PC-9 (cell line): ENCODE results near the gene RUNX2. TPM values are rescaled to one million over a fixed set of nuclear protein-coding genes. Genes with fewer than 3 reads are reported as not detected.
"Not testable (repeated sequence)": the region's sequence is repeated elsewhere in the genome, so short reads cannot be mapped to it uniquely, and the experiment has no call there.

Experiments used
- BruUV-seq: library from RNA; stranded (reverse); fragments of 400-500 nt; replicated peaks from 2 replicates; lab custom pipeline; 2021; lab: Mats Ljungman, UMichigan
- CTCF ChIA-PET: fragments of 300-600 bp; sonication (Branson Sonifier 250); formaldehyde crosslinking; loops from one replicate; lab custom pipeline; 2022; ENCODE audit warnings: antibody characterized with exemption; lab: Charles Lee
- POLR2A ChIA-PET: fragments of 300-600 bp; sonication (Branson Sonifier 250); formaldehyde crosslinking; loops from one replicate; lab custom pipeline; 2022; ENCODE audit warnings: antibody characterized with exemption; ENCODE audit not compliant: unreplicated experiment; lab: Charles Lee
- DNase-seq, 2 experiments: peaks; one replicate each; pipeline versions ENCODE4 v3.0.0 to v3.0.0-alpha.2; 2015 to 2022; ENCODE audit warnings: mixed read lengths in 1 of 2
- H2AFZ ChIP-seq: fragments of 200-600 bp; sonication (generic); 2 replicates; pipeline ENCODE4 v1.8.1; 2017; ENCODE audit warnings: antibody characterized with exemption
- H3F3A ChIP-seq: fragments of 200-600 bp; sonication (generic); 2 replicates; pipeline ENCODE4 v1.8.1; 2017; ENCODE audit warnings: antibody characterized with exemption, mild to moderate bottlenecking, low read depth; ENCODE audit not compliant: insufficient read depth
- H3K27ac ChIP-seq: fragments of 200-600 bp; sonication (generic); 2 replicates; pipeline ENCODE4 v1.6.1; 2016; ENCODE audit warnings: mixed run types
- H3K27me3 ChIP-seq: fragments of 200-600 bp; sonication (generic); 2 replicates; pipeline ENCODE4 v1.6.1; 2016; ENCODE audit warnings: low read depth, mixed run types; ENCODE audit not compliant: insufficient read depth
- H3K36me3 ChIP-seq: fragments of 200-600 bp; sonication (generic); 2 replicates; pipeline ENCODE4 v1.6.1; 2016; ENCODE audit warnings: low read depth, mixed run types
- H3K4me1 ChIP-seq: fragments of 200-600 bp; sonication (generic); replicated peaks from 2 replicates; pipeline ENCODE4 v1.6.1; 2016; ENCODE audit warnings: mixed run types; ENCODE audit not compliant: insufficient read depth
- H3K4me2 ChIP-seq: fragments of 200-600 bp; sonication (generic); 2 replicates; pipeline ENCODE4 v1.6.1; 2017; ENCODE audit warnings: mixed run types
- H3K4me3 ChIP-seq: fragments of 200-600 bp; sonication (generic); 2 replicates; pipeline ENCODE4 v1.6.1; 2016; ENCODE audit warnings: mixed run types
- H3K79me2 ChIP-seq: fragments of 200-600 bp; sonication (generic); 2 replicates; pipeline ENCODE4 v1.6.1; 2017; ENCODE audit warnings: low read depth, mixed run types
- H3K9me2 ChIP-seq: fragments of 200-600 bp; sonication (generic); 2 replicates; pipeline ENCODE4 v1.8.1; 2017; ENCODE audit warnings: mild to moderate bottlenecking; ENCODE audit not compliant: insufficient read depth
- H3K9me3 ChIP-seq: fragments of 200-600 bp; sonication (generic); 2 replicates; pipeline ENCODE4 v1.8.1; 2016; ENCODE audit warnings: low read depth; ENCODE audit not compliant: insufficient read depth
- H4K20me1 ChIP-seq: fragments of 200-600 bp; sonication (generic); 2 replicates; pipeline ENCODE4 v1.8.1; 2017; ENCODE audit not compliant: insufficient read depth
- EZH2 ChIP-seq: fragments of 200-600 bp; sonication (generic); IDR thresholded peaks from 2 replicates; pipeline ENCODE4 v1.8.0; 2017; ENCODE audit warnings: antibody characterized with exemption, low read depth
- intact Hi-C: fragments of 100-400 bp; cut with micrococcal nuclease; formaldehyde crosslinking; loops from one replicate; pipeline ENCODE4 v1.10.0; 2022; ENCODE audit not compliant: unreplicated experiment
- total RNA-seq: library from RNA; stranded (reverse); gene quantifications from 2 replicates; pipeline ENCODE4 v1.2.3, GENCODE V29; 2021
- TF ChIP-seq, protein P1 (sequence below): fragments of 200-600 bp; sonication (generic); conservative IDR thresholded peaks from 2 replicates; pipeline ENCODE4 v1.6.1; 2017; ENCODE audit warnings: mixed run types, antibody characterized with exemption, mild to moderate bottlenecking, moderate library complexity

RUNX2 gene
- total RNA-seq, 1 experiment from 2014 or later, result 12.5 TPM

DNA sequence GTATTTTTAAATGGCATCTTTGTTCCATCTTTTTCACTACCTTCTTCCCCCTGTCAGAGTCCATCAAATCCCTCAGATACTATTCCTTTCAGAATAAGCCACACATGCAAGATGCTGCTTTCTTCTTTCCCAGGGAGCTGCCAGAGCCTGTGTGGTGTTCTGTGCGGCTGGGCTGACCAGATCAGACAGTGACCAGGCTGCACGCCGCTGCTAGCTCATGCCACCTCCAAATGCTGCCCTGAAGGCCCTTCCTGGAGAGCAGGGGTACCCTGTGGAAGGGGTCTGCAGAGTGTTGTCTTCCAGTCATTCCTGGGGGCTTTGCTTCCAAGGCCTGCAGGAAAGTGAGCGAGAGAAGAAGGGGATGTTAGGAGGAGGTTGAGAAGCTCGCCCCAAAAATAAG lies 228.7 kb downstream of the RUNX2 start:
- BruUV-seq, result no TSS peak
- intact Hi-C loops, result no loop called here
- no peaks in the 10 kb centered on the region for H3K36me3 ChIP-seq
- no peaks in the 10 kb centered on the region for H3K27me3 ChIP-seq
- POLR2A ChIA-PET, result interaction anchor here (0.6 kb wide), 1 partner anchor 910 kb away, joined by 3 read pairs; no protein-coding TSS in a partner anchor
- no peaks in the 10 kb centered on the region for H3K79me2 ChIP-seq
- H3K9me2 ChIP-seq, result no peaks in the 10 kb centered on the region
- no peak overlapping the region for H3K27ac ChIP-seq
- no peaks in the 10 kb centered on the region for H3F3A ChIP-seq
- no peak overlapping the region for H2AFZ ChIP-seq
- H3K4me3 ChIP-seq, result no peak overlapping the region
- no peaks in the 10 kb centered on the region for H3K9me3 ChIP-seq
- H4K20me1 ChIP-seq, result no peaks in the 10 kb centered on the region
- TF ChIP-seq EZH2, result no peak
- TF ChIP-seq, protein P1, sequence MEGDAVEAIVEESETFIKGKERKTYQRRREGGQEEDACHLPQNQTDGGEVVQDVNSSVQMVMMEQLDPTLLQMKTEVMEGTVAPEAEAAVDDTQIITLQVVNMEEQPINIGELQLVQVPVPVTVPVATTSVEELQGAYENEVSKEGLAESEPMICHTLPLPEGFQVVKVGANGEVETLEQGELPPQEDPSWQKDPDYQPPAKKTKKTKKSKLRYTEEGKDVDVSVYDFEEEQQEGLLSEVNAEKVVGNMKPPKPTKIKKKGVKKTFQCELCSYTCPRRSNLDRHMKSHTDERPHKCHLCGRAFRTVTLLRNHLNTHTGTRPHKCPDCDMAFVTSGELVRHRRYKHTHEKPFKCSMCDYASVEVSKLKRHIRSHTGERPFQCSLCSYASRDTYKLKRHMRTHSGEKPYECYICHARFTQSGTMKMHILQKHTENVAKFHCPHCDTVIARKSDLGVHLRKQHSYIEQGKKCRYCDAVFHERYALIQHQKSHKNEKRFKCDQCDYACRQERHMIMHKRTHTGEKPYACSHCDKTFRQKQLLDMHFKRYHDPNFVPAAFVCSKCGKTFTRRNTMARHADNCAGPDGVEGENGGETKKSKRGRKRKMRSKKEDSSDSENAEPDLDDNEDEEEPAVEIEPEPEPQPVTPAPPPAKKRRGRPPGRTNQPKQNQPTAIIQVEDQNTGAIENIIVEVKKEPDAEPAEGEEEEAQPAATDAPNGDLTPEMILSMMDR, result no peak
- no peak for DNase-seq
- H3K4me1 ChIP-seq, result no peaks in the 10 kb centered on the region
- no peak overlapping the region for H3K4me2 ChIP-seq
- CTCF ChIA-PET, result no interaction called here

DNA sequence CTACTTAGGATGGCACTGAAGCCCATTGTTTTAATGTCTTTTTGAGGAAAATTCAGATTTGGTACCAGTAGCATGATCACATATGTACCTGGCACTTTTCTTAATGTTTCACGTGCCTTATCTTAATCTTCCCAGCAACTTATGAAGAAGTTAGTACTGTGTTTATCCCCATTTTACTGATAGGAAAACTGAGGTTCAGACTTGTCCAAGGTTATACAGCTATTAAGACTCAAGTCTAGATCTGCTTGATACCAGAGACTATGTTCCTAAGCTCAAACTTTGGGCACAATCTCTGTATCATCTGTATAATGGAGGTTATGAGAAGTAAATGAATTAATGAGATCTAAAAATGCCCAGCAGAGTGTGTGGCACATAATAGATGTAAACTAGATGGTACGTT lies 229.3 kb downstream of the RUNX2 start:
- no peak overlapping the region for H3K27ac ChIP-seq
- no peaks in the 10 kb centered on the region for H3F3A ChIP-seq
- no peaks in the 10 kb centered on the region for H3K9me2 ChIP-seq
- ChIA-PET POLR2A (interaction anchor here (0.6 kb wide), 1 partner anchor 910 kb away, joined by 3 read pairs; no protein-coding TSS in a partner anchor), CTCF (no interaction called here)
- no peak overlapping the region for H2AFZ ChIP-seq
- TF ChIP-seq, protein P1, result no peak
- TF ChIP-seq EZH2, result no peak
- no peaks in the 10 kb centered on the region for H4K20me1 ChIP-seq
- no peaks in the 10 kb centered on the region for H3K79me2 ChIP-seq
- no peaks in the 10 kb centered on the region for H3K4me1 ChIP-seq
- no peaks in the 10 kb centered on the region for H3K9me3 ChIP-seq
- intact Hi-C loops, result no loop called here
- no peaks in the 10 kb centered on the region for H3K27me3 ChIP-seq
- no peaks in the 10 kb centered on the region for H3K36me3 ChIP-seq
- H3K4me2 ChIP-seq, result no peak overlapping the region
- H3K4me3 ChIP-seq, result no peak overlapping the region
- BruUV-seq, result no TSS peak
- DNase-seq, result no peak

DNA sequence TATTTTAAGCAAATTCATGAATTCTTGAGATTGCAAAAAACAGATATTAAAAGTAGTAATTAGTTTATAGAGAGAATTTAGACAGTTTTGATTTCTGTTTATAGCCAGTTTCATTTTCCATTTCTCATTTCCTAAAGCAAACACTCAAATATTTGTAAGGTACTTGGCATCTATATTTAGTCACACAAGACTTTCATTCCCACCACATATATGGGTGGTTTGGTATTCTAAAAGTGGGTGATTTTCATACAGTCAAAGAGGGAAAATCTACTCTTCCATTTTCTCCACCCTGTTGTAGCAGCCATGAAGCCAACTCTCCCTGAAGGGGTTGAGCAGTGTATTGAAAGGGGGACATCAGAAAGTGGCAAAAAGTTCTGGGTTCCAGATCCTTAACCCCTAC lies 230.7 kb downstream of the RUNX2 start:
- H3K4me1 ChIP-seq, result no peaks in the 10 kb centered on the region
- H3F3A ChIP-seq, result no peaks in the 10 kb centered on the region
- H3K4me2 ChIP-seq, result no peak overlapping the region
- H3K79me2 ChIP-seq, result no peaks in the 10 kb centered on the region
- intact Hi-C loops, result no loop called here
- H3K9me2 ChIP-seq, result no peaks in the 10 kb centered on the region
- no TSS peak for BruUV-seq
- no peaks in the 10 kb centered on the region for H3K27me3 ChIP-seq
- no peaks in the 10 kb centered on the region for H3K9me3 ChIP-seq
- H2AFZ ChIP-seq, result no peak overlapping the region
- TF ChIP-seq, protein P1, result no peak
- TF ChIP-seq EZH2, result no peak
- no peak overlapping the region for H3K4me3 ChIP-seq
- ChIA-PET CTCF (interaction anchor here (0.6 kb wide), 1 partner anchor 255 kb away, joined by 6 read pairs; no protein-coding TSS in a partner anchor), POLR2A (no interaction called here)
- H3K27ac ChIP-seq, result no peak overlapping the region
- DNase-seq, result no peak
- no peaks in the 10 kb centered on the region for H4K20me1 ChIP-seq
- H3K36me3 ChIP-seq, result no peaks in the 10 kb centered on the region

DNA sequence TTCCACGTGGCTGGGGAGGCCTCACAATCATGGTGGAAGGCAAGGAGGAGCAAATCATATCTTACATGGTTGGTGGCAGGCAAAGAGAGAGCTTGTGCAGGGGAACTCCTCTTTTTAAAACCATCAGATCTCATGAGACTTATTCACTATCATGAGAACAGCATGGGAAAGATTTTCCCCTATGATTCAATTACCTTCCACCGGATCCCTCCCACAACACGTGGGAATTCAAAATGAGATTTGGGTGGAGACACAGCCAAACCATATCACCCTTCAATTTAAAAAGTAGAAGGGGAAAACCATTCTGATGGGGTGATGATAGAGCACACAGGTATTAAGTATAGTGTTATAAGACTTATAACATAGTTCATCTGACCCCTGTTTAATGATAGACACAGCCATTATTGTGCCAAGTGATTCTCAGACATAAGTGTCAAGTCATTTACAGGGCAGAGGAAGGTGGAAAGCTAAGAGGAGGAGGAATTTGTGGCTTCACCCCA lies 232.2 kb downstream of the RUNX2 start:
- intact Hi-C loops, H3K9me2 ChIP-seq, H3K4me2 ChIP-seq, BruUV-seq, H2AFZ ChIP-seq, H4K20me1 ChIP-seq, H3K79me2 ChIP-seq, H3K36me3 ChIP-seq, H3K4me3 ChIP-seq, DNase-seq, H3F3A ChIP-seq, H3K27ac ChIP-seq, H3K27me3 ChIP-seq, POLR2A ChIA-PET, H3K9me3 ChIP-seq, CTCF ChIA-PET, H3K4me1 ChIP-seq: not testable (repeated sequence)
